Measurements from ENCODE around the gene PAQR6. TPM values are rescaled to one million over a fixed set of nuclear protein-coding genes. Genes with fewer than 3 reads are reported as not detected.

Gene PAQR6
- total RNA-seq, 1 experiment from 2014 or later = 15.8 TPM

- Histone ChIP-seq H2AK5ac (ENCODE audit: insufficient read length, low read length) (no peak overlapping the region), H4K20me1 (ENCODE audit: control insufficient read depth, insufficient read depth, insufficient read length) (no peaks in the 10 kb centered on the region), H4K91ac (ENCODE audit: insufficient read length, low read depth, low read length) (no peak overlapping the region), H3K4me2 (ENCODE audit: insufficient read depth, insufficient read length, low read length) (no peak overlapping the region), H3K9me3 (ENCODE audit: control insufficient read depth, low read depth, low read length) (no peaks in the 10 kb centered on the region), H3K79me2 (ENCODE audit: insufficient read depth, low read length) (no peaks in the 10 kb centered on the region), H2BK5ac (ENCODE audit: insufficient read length, low read length) (no peak overlapping the region), H2BK20ac (ENCODE audit: low read depth, low read length, poor library complexity, severe bottlenecking) (no peak overlapping the region), H3K56ac (ENCODE audit: insufficient read length, low read depth, low read length) (no peak overlapping the region), H4K5ac (ENCODE audit: insufficient read length, low read depth, low read length) (no peak overlapping the region), H3K4me1 (ENCODE audit: insufficient read depth, low read length) (no peaks in the 10 kb centered on the region), H3K79me1 (ENCODE audit: insufficient read depth, low read depth, low read length, poor library complexity, severe bottlenecking) (no peaks in the 10 kb centered on the region), H2BK12ac (ENCODE audit: insufficient read length, low read depth, low read length) (no peak overlapping the region), H2BK15ac (ENCODE audit: low read depth, low read length) (no peak overlapping the region), H2BK120ac (ENCODE audit: low read depth, low read length, poor library complexity, severe bottlenecking) (no peak overlapping the region), H3K9ac (ENCODE audit: extremely low read depth, insufficient read length, low read length) (no peak overlapping the region), H3K4ac (ENCODE audit: low read depth, low read length) (no peak overlapping the region), H3K18ac (ENCODE audit: insufficient read length, low read depth, low read length) (no peak overlapping the region), H3K27ac (ENCODE audit: insufficient read length, low read depth, low read length) (no peak overlapping the region), H3T11ph (ENCODE audit: low read length) (no peak overlapping the region), H3K14ac (ENCODE audit: insufficient read depth, low read length) (no peak overlapping the region), H3K23me2 (ENCODE audit: insufficient read length, low read depth, low read length, poor library complexity, severe bottlenecking) (no peaks in the 10 kb centered on the region), H3K23ac (ENCODE audit: insufficient read length, low read depth, low read length) (no peak overlapping the region), H4K8ac (replicated peaks; ENCODE audit: insufficient read length, low read depth, low read length) (no peak overlapping the region), H3K27me3 (ENCODE audit: insufficient read depth, low read length) (no peaks in the 10 kb centered on the region), H2AFZ (ENCODE audit: low read length) (no peak overlapping the region)
- peaks cover 68 to 97% (median 88%) of the 10 kb centered on the region in 3 experiments for H3K36me3 Mint-ChIP-seq (ENCODE audit: insufficient read depth in 1 of 3, low read depth in 3 of 3)
- no peak overlapping the region; a peak in 1 of 5 replicates for H3K4me3 Mint-ChIP-seq
- no peaks in the 10 kb centered on the region for H3K9me3 Mint-ChIP-seq
- H3K4me1 Mint-ChIP-seq = no peaks in the 10 kb centered on the region
- H3K27ac Mint-ChIP-seq = no peak overlapping the region; a peak in 1 of 7 replicates
- no peaks in the 10 kb centered on the region for H3K27me3 Mint-ChIP-seq (ENCODE audit: low read depth)
- no peak for TF ChIP-seq CTCF (conservative IDR thresholded peaks at IDR 0.05)
- WGBS (ENCODE audit: extremely low coverage, insufficient read length, low lambda C conversion rate) = no CpG with 5 or more reads among the region's 9 CpGs
- DNase-seq = no peak
Observed at GRCh38 chr1:156262461-156263287, 14.8 kb upstream of the PAQR6 start.
